ENCODE results near the gene MPP4.

The MPP4 gene

GRCh38 chr2:201707753-201708152 lies 9.3 kb upstream of the MPP4 start:
- no peaks in the 10 kb centered on the region for H4K20me1 ChIP-seq
- TF ChIP-seq Cebpa-rat (IDR thresholded peaks at IDR 0.05): no peak
- H3K36me3 ChIP-seq: peaks cover 55% of the 10 kb centered on the region
- no peak overlapping the region for H3K27ac ChIP-seq
- no peak overlapping the region for H3K4me2 ChIP-seq
- H3K9me3 ChIP-seq: no peaks in the 10 kb centered on the region
- H3K4me3 ChIP-seq: no peak overlapping the region
- H3K27me3 ChIP-seq: no peaks in the 10 kb centered on the region
- no peak overlapping the region for H3K9ac ChIP-seq
- H3K4me1 ChIP-seq: peaks cover 6% of the 10 kb centered on the region; the same call in 1 of the 2 replicates

GRCh38 chr2:201707142-201707541 lies 8.7 kb upstream of the MPP4 start:
- TF ChIP-seq Cebpa-rat (IDR thresholded peaks at IDR 0.05): no peak
- H3K4me3 ChIP-seq: no peak overlapping the region
- H3K4me2 ChIP-seq: no peak overlapping the region
- no peaks in the 10 kb centered on the region for H3K27me3 ChIP-seq
- no peak overlapping the region for H3K27ac ChIP-seq
- no peak overlapping the region for H3K9ac ChIP-seq
- peaks cover 6% of the 10 kb centered on the region; the same call in 1 of the 2 replicates for H3K4me1 ChIP-seq
- no peaks in the 10 kb centered on the region for H4K20me1 ChIP-seq
- H3K9me3 ChIP-seq: no peaks in the 10 kb centered on the region
- peaks cover 58% of the 10 kb centered on the region for H3K36me3 ChIP-seq

- H3K27me3 ChIP-seq: no peaks in the 10 kb centered on the region
- H3K27ac ChIP-seq: no peak overlapping the region
- H3K36me3 ChIP-seq: peaks cover 61% of the 10 kb centered on the region
- H3K4me2 ChIP-seq: no peak overlapping the region
- no peak overlapping the region for H3K4me3 ChIP-seq
- no peak overlapping the region for H3K9ac ChIP-seq
- H4K20me1 ChIP-seq: no peaks in the 10 kb centered on the region
- peaks cover 6% of the 10 kb centered on the region; the same call in 1 of the 2 replicates for H3K4me1 ChIP-seq
- H3K9me3 ChIP-seq: no peaks in the 10 kb centered on the region
- TF ChIP-seq Cebpa-rat (IDR thresholded peaks at IDR 0.05): no peak
These were observed 6.1 kb upstream of the MPP4 start for GRCh38 chr2:201704536-201704935.

GRCh38 chr2:201701646-201702045 lies 3.2 kb upstream of the MPP4 start:
- H3K4me3 ChIP-seq: no peak overlapping the region
- H3K9me3 ChIP-seq: no peaks in the 10 kb centered on the region
- TF ChIP-seq Cebpa-rat (IDR thresholded peaks at IDR 0.05): no peak
- no peak overlapping the region for H3K4me2 ChIP-seq
- no peaks in the 10 kb centered on the region for H3K4me1 ChIP-seq
- H3K9ac ChIP-seq: no peak overlapping the region
- no peaks in the 10 kb centered on the region for H4K20me1 ChIP-seq
- H3K27ac ChIP-seq: no peak overlapping the region
- no peaks in the 10 kb centered on the region for H3K27me3 ChIP-seq
- peaks cover 42% of the 10 kb centered on the region for H3K36me3 ChIP-seq

GRCh38 chr2:201699416-201699815 lies 972 bp upstream of the MPP4 start:
- H3K36me3 ChIP-seq: peaks cover 24% of the 10 kb centered on the region
- TF ChIP-seq Cebpa-rat (IDR thresholded peaks at IDR 0.05): no peak
- no peak overlapping the region for H3K4me2 ChIP-seq
- H3K27me3 ChIP-seq: no peaks in the 10 kb centered on the region
- no peak overlapping the region for H3K27ac ChIP-seq
- no peak overlapping the region for H3K4me3 ChIP-seq
- H4K20me1 ChIP-seq: no peaks in the 10 kb centered on the region
- H3K9me3 ChIP-seq: no peaks in the 10 kb centered on the region
- H3K9ac ChIP-seq: no peak overlapping the region
- no peaks in the 10 kb centered on the region for H3K4me1 ChIP-seq

GRCh38 chr2:201697899-201698298 lies 545 bp downstream of the MPP4 start:
- Histone ChIP-seq H4K20me1 (no peaks in the 10 kb centered on the region), H3K9ac (no peak overlapping the region), H3K4me3 (no peak overlapping the region), H3K9me3 (no peaks in the 10 kb centered on the region), H3K4me1 (no peaks in the 10 kb centered on the region), H3K4me2 (no peak overlapping the region), H3K27me3 (no peaks in the 10 kb centered on the region), H3K36me3 (peaks cover 18% of the 10 kb centered on the region), H3K27ac (no peak overlapping the region)
- no peak for TF ChIP-seq Cebpa-rat (IDR thresholded peaks at IDR 0.05)

- Histone ChIP-seq H3K4me1 (no peaks in the 10 kb centered on the region), H3K27me3 (no peaks in the 10 kb centered on the region), H3K4me3 (no peak overlapping the region), H3K9me3 (no peaks in the 10 kb centered on the region), H3K4me2 (0 out of 2 replicates have a peak overlapping the region, but pooled peaks have one; percentile 1), H3K9ac (no peak overlapping the region), H3K36me3 (peaks cover 7% of the 10 kb centered on the region), H3K27ac (no peak overlapping the region), H4K20me1 (no peaks in the 10 kb centered on the region)
- no peak for TF ChIP-seq Cebpa-rat (IDR thresholded peaks at IDR 0.05)
These were observed 2.2 kb downstream of the MPP4 start for GRCh38 chr2:201696151-201696659.

GRCh38 chr2:201685156-201685555 lies 13.3 kb downstream of the MPP4 start:
- Histone ChIP-seq H3K4me2 (no peak overlapping the region), H3K36me3 (no peaks in the 10 kb centered on the region), H4K20me1 (no peaks in the 10 kb centered on the region), H3K27ac (no peak overlapping the region), H3K9me3 (no peaks in the 10 kb centered on the region), H3K9ac (no peak overlapping the region), H3K4me3 (no peak overlapping the region), H3K4me1 (no peaks in the 10 kb centered on the region), H3K27me3 (no peaks in the 10 kb centered on the region)
- no peak for TF ChIP-seq Cebpa-rat (IDR thresholded peaks at IDR 0.05)

- no peaks in the 10 kb centered on the region for H3K36me3 ChIP-seq
- H3K27ac ChIP-seq: no peak overlapping the region
- H4K20me1 ChIP-seq: no peaks in the 10 kb centered on the region
- no peak overlapping the region for H3K9ac ChIP-seq
- H3K4me1 ChIP-seq: peaks cover 6% of the 10 kb centered on the region
- no peak for TF ChIP-seq Cebpa-rat (IDR thresholded peaks at IDR 0.05)
- no peaks in the 10 kb centered on the region for H3K9me3 ChIP-seq
- H3K4me3 ChIP-seq: no peak overlapping the region
- H3K4me2 ChIP-seq: no peak overlapping the region
- no peaks in the 10 kb centered on the region for H3K27me3 ChIP-seq
These were observed 17.7 kb downstream of the MPP4 start for GRCh38 chr2:201680743-201681142.

- Histone ChIP-seq H3K27ac (no peak overlapping the region), H3K27me3 (no peaks in the 10 kb centered on the region), H3K4me3 (no peak overlapping the region), H3K4me1 (peaks cover 6% of the 10 kb centered on the region), H3K4me2 (no peak overlapping the region), H3K36me3 (no peaks in the 10 kb centered on the region), H3K9ac (no peak overlapping the region), H4K20me1 (no peaks in the 10 kb centered on the region), H3K9me3 (no peaks in the 10 kb centered on the region)
- no peak for TF ChIP-seq Cebpa-rat (IDR thresholded peaks at IDR 0.05)
These were observed 20.0 kb downstream of the MPP4 start for GRCh38 chr2:201678401-201678800.

- H3K27ac ChIP-seq: no peak overlapping the region
- no peak overlapping the region for H3K4me3 ChIP-seq
- H3K9me3 ChIP-seq: 0 out of 2 replicates have a peak, but pooled peaks cover 11% of the 10 kb centered on the region
- no peak for TF ChIP-seq Cebpa-rat (IDR thresholded peaks at IDR 0.05)
- no peaks in the 10 kb centered on the region for H3K27me3 ChIP-seq
- no peak overlapping the region for H3K4me2 ChIP-seq
- H3K9ac ChIP-seq: no peak overlapping the region
- H3K36me3 ChIP-seq: no peaks in the 10 kb centered on the region
- no peaks in the 10 kb centered on the region for H4K20me1 ChIP-seq
- peaks cover 6% of the 10 kb centered on the region for H3K4me1 ChIP-seq
These were observed 23.0 kb downstream of the MPP4 start for GRCh38 chr2:201675454-201675853.

All from BLaER1 (cell line).